CD4-positive, alpha-beta T cell (primary cell): ENCODE data around the gene AFAP1. TPM values are rescaled to one million over a fixed set of nuclear protein-coding genes. Genes with fewer than 3 reads are reported as not detected.

Experiments used
- ATAC-seq: fragments of 200-7000 bp; cut with Tn5 transposase; one replicate; pipeline ENCODE4 v1.10.0; 2022; ENCODE audit warnings: mild to moderate bottlenecking; ENCODE audit not compliant: poor library complexity
- CTCF ChIA-PET: fragments of 350-600 bp; sonication (Branson Sonifier 250); formaldehyde crosslinking; loops from one replicate; lab custom pipeline; 2021; ENCODE audit warnings: antibody characterized with exemption, inconsistent platforms; lab: Charles Lee
- POLR2A ChIA-PET: fragments of 350-600 bp; sonication (Branson Sonifier 250); formaldehyde crosslinking; loops from one replicate; lab custom pipeline; 2021; ENCODE audit warnings: antibody characterized with exemption, inconsistent platforms; lab: Charles Lee
- DNase-seq, 14 experiments: peaks; one replicate each; pipeline ENCODE4 v3.0.0-alpha.2; 2013 to 2020; ENCODE audit warnings: mixed read lengths in 2 of 14
- H3K27ac ChIP-seq, 2 donors: one replicate each; pipeline versions ENCODE4 v1.5.1 to v1.7.0; 2013; ENCODE audit warnings: low read length in 2 of 2, low read depth in 1 of 2, mild to moderate bottlenecking in 1 of 2
- H3K27me3 ChIP-seq, 2 experiments: 1 replicate in 1 of 2; 2 replicates in 1 of 2; pipeline versions ENCODE4 v1.6.1 to v1.7.0; 2013; ENCODE audit warnings: low read length in 2 of 2, control low read depth in 1 of 2, mild to moderate bottlenecking in 1 of 2, moderate library complexity in 1 of 2; ENCODE audit not compliant: insufficient read depth in 2 of 2, control insufficient read depth in 1 of 2
- H3K36me3 ChIP-seq: one replicate; pipeline ENCODE4 v1.6.1; 2013; ENCODE audit warnings: low read length, control low read depth; ENCODE audit not compliant: insufficient read depth
- H3K4me1 ChIP-seq: one replicate; pipeline ENCODE4 v1.6.1; 2013; ENCODE audit warnings: low read length, control low read depth; ENCODE audit not compliant: insufficient read depth
- H3K4me3 ChIP-seq: one replicate; pipeline ENCODE4 v1.5.1; 2013; ENCODE audit warnings: mild to moderate bottlenecking, low read length, moderate library complexity
- H3K9me3 ChIP-seq, 2 experiments: 1 replicate in 1 of 2; 2 replicates in 1 of 2; pipeline versions ENCODE4 v1.6.1 to v1.7.0; 2013; ENCODE audit warnings: low read length in 2 of 2, mild to moderate bottlenecking in 2 of 2, control low read depth in 1 of 2, moderate library complexity in 1 of 2; ENCODE audit not compliant: control insufficient read depth in 1 of 2, insufficient read depth in 1 of 2
- H3K27ac Mint-ChIP-seq: one replicate; pipeline ENCODE4 v1.8.0; 2020; ENCODE audit warnings: mixed read lengths
- H3K27me3 Mint-ChIP-seq: one replicate; pipeline ENCODE4 v1.8.0; 2021; ENCODE audit warnings: mixed read lengths
- H3K36me3 Mint-ChIP-seq: one replicate; pipeline ENCODE4 v1.8.0; 2021; ENCODE audit warnings: low read depth, mixed read lengths
- H3K4me1 Mint-ChIP-seq: one replicate; pipeline ENCODE4 v1.8.0; 2021; ENCODE audit warnings: low read depth, mixed read lengths
- H3K4me3 Mint-ChIP-seq: one replicate; pipeline ENCODE4 v1.8.0; 2020; ENCODE audit warnings: mild to moderate bottlenecking, mixed read lengths
- H3K9me3 Mint-ChIP-seq: one replicate; pipeline ENCODE4 v1.8.0; 2020; ENCODE audit warnings: mixed read lengths
- CTCF ChIP-seq: fragments of 200-600 bp; IDR thresholded peaks from one replicate; pipeline ENCODE4 v1.8.0; 2022; ENCODE audit warnings: antibody characterized with exemption, mild to moderate bottlenecking
- intact Hi-C, 2 experiments: fragments of 100-400 bp; cut with DNase I in 1 of 2; cut with micrococcal nuclease in 1 of 2; formaldehyde crosslinking; loops; one replicate each; pipeline versions ENCODE4 v1.15.1 to v1.9.0; 2023 to 2025; cut with DNase I, micrococcal nuclease
- total RNA-seq, 174 experiments: library from RNA in 2 of 174; stranded (reverse) in 2 of 174; gene quantifications; one replicate each; pipeline ENCODE4 v1.2.3 and lab custom pipeline; 2021 to 2026

AFAP1 gene
- total RNA-seq, 2 experiments from 2014 or later = 9.8 to 10.9 TPM

DNA sequence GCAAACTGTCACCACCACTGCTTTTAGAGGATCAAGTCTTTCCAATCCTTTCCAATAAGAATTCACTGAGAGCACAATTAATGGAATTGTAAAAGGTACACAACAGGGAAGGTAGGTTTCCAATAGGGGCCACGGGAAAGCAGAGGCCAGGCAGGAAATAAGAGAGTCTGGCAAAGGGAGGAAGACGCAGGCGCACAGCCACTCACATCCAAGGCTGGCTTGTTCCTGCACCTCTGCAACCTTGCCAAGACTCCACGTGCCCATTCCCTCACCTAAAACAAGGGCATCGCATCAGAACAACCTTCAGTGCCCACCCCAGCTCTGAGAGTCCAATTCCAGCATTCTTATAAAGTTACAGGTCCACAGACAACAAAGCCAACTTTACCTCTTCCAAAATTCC is 81.2 kb downstream of the AFAP1 start:
- H3K27me3 ChIP-seq = no peaks in the 10 kb centered on the region
- no peak overlapping the region for H3K4me3 Mint-ChIP-seq
- intact Hi-C loops = loop anchor here in 1 of 2 experiments (10.0 kb wide), 1 partner anchor 576 kb away; no protein-coding TSS in a partner anchor
- no peaks in the 10 kb centered on the region for H3K27me3 Mint-ChIP-seq
- H3K36me3 Mint-ChIP-seq = peaks cover 21% of the 10 kb centered on the region
- H3K27ac ChIP-seq = no peak overlapping the region
- no peaks in the 10 kb centered on the region for H3K9me3 Mint-ChIP-seq
- ATAC-seq (no peak), DNase-seq (no peak)
- H3K4me1 Mint-ChIP-seq = peaks cover 62% of the 10 kb centered on the region
- ChIA-PET POLR2A (no interaction called here), CTCF (no interaction called here)
- H3K27ac Mint-ChIP-seq = no peak overlapping the region
- peaks cover 42% of the 10 kb centered on the region for H3K4me1 ChIP-seq
- no peak overlapping the region for H3K4me3 ChIP-seq
- no peaks in the 10 kb centered on the region for H3K36me3 ChIP-seq
- H3K9me3 ChIP-seq = no peaks in the 10 kb centered on the region
- no peak for TF ChIP-seq CTCF

DNA sequence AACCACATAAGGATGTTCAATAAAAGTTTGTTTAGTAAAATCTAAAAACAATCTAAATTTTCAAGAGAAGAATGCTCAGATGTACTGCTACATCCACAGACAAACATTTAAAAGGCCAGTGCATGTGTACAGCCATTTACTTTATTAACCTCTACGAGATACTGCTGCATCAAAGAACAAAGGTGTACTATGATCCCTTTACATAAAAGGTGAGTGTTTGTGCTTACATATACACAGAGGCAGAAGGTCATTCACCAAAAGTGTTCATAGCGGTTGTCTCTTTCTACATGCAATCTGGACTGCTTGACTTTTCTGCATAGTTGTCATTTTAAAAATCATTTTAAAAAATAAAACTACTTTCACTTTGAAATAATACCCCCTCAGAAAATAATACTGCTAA is 81.7 kb downstream of the AFAP1 start:
- peak overlapping the region; percentile 93 for H3K27ac Mint-ChIP-seq

GRCh38 chr4:7857238-7857701 is 82.4 kb downstream of the AFAP1 start:
- ATAC-seq = no peak
- Mint-ChIP-seq H3K36me3 (peaks cover 21% of the 10 kb centered on the region), H3K27ac (peak overlapping the region; percentile 93), H3K9me3 (no peaks in the 10 kb centered on the region), H3K4me3 (no peak overlapping the region), H3K4me1 (peaks cover 61% of the 10 kb centered on the region), H3K27me3 (no peaks in the 10 kb centered on the region)
- no peak overlapping the region for H3K27ac ChIP-seq
- H3K27me3 ChIP-seq = no peaks in the 10 kb centered on the region
- intact Hi-C loops = loop anchor here in 1 of 2 experiments (2.0 to 10.0 kb wide), 2 partner anchors 82 to 578 kb away; partner anchors contain the start of gene AFAP1
- no peak for TF ChIP-seq CTCF
- DNase-seq = no peak
- H3K9me3 ChIP-seq = no peaks in the 10 kb centered on the region
- POLR2A ChIA-PET = no interaction called here
- no peaks in the 10 kb centered on the region for H3K36me3 ChIP-seq
- no peak overlapping the region for H3K4me3 ChIP-seq
- CTCF ChIA-PET = no interaction called here
- H3K4me1 ChIP-seq = peaks cover 54% of the 10 kb centered on the region

More for the DNA sequence above, 81.7 kb downstream of the AFAP1 start:
- Mint-ChIP-seq H3K27me3 (no peaks in the 10 kb centered on the region), H3K9me3 (no peaks in the 10 kb centered on the region), H3K36me3 (peaks cover 21% of the 10 kb centered on the region), H3K4me3 (no peak overlapping the region), H3K4me1 (peaks cover 60% of the 10 kb centered on the region)
- ChIA-PET POLR2A (no interaction called here), CTCF (no interaction called here)
- Histone ChIP-seq H3K27me3 (no peaks in the 10 kb centered on the region), H3K9me3 (no peaks in the 10 kb centered on the region), H3K36me3 (no peaks in the 10 kb centered on the region), H3K4me1 (peaks cover 47% of the 10 kb centered on the region), H3K4me3 (no peak overlapping the region), H3K27ac (no peak overlapping the region)
- no peak for ATAC-seq
- TF ChIP-seq CTCF = no peak
- DNase-seq = no peak
- intact Hi-C loops = loop anchor here in 1 of 2 experiments (2.0 to 10.0 kb wide), 2 partner anchors 81 to 577 kb away; partner anchors contain the start of gene AFAP1
